ENCODE results near the gene STX8.

STX8 gene

DNA sequence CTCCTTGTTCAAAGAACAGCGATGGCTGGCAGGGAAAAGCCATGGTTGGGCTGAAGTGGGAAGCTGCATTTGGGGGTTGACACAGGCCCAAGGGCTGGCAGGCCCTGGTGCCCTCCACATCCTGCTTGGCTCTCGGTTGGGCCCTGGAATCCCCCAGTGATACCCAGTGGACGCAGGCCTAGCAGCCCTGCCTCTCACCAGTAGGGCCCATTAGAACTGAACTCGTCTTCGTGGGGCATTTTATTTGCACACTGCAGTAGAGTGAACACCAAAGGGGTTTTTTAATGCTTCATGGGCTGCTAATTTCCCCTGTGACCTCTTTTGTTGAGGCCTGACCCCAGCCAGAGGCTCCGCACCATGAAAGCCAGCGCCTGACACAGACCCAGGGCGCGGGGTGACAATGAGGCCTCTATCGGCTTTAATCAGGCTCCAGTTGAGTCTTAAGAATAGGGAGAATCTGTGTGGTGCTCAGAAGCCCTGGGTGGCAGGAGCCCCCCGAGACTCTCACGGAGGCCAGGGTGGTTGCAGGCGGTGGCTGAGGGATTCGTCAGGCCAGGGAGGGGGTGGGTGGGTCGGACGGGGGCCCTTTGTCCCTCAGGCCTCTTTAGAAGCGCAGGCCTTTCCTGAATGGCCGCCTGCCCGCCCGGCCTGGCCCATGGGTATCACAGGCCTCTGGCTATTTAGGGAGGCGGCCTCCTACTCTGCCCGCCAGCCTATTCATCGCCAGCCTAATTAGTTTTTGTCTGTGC lies 355.0 kb downstream of the STX8 start:
- DNase-seq, result no peak

DNA sequence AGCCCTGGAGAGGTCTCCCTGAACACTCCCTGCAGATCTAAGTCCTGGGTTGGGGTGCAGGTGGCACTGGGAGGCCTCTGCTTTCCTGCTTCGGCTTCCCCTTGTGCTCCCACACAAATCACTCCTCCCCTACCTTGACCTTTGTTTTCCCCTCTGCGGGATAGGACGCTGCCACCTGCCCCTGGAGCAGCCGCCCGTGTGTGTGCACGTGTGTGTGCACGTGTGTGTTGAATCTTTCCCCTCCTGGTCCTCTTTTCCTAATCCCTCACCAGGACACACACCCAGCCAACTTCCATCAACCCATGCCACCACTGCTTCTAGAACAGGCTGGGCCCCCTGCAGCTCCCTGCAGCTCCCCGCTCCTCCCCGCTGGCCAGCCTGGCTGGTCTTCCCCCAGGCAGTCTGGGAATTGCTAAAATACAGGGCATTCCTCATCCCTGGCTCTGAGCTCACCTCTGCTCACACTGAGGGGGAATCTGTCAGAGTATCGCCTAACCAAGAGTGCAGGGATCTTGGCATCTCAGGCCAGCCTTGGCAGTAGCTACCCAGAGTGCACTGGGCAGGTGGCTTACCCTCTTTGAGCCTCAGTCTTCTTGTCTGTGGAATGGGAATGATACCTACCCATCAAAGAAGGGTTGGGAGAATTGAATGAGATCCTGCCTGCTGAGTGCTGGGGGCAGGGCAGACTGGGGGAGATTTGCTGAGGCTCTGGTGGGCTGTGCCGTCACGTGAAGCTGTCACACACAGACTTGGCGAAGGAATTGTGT lies 355.8 kb downstream of the STX8 start:
- DNase-seq, result no peak

DNA sequence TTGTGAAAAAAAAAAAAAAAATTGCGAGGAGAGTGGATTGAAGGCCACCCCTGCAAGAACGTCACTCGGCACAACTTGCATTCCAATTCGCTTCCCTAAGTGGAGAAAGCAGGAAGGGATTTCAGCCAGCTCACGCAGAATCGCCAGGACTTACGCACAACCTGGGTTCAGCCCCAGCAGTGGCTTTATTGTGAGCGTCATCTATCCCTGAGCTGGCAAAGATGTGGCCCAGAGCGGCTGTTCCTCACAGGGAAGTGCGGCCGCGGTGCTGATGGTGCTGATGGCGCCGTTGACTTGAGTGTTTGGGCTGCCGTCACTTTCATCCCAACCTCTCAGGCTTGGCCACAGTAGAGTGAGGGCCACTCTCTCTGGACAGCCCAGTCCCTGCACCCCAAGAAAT lies 356.7 kb downstream of the STX8 start:
- no peak for DNase-seq

DNA sequence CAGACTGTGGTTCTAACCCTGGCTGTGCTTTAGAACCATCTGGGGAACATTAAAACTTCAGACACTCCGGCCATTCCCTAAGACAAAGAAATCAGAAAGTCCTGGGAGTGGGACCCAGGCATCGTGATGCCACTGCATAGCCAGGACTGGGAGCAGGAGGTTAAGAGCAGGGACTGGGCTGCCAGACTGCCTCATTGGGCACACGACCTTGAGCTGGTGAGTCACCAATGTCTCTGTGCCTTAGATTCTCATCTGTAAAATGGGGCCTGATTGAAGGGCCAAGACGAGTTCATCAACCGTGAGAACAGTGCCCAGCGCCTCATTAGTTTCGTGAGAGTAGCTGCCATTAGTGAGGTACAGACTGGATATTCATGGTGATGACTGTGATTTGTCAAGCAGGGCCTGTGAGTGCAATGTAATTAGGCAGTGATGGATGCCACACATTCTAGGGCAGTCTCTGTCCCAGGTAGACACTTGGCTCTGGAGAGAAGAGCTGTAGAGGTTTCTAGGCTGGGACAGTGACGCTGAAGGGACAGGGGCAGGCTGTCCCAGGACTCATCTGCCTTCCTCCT lies 357.5 kb downstream of the STX8 start:
- no peak for DNase-seq

DNA sequence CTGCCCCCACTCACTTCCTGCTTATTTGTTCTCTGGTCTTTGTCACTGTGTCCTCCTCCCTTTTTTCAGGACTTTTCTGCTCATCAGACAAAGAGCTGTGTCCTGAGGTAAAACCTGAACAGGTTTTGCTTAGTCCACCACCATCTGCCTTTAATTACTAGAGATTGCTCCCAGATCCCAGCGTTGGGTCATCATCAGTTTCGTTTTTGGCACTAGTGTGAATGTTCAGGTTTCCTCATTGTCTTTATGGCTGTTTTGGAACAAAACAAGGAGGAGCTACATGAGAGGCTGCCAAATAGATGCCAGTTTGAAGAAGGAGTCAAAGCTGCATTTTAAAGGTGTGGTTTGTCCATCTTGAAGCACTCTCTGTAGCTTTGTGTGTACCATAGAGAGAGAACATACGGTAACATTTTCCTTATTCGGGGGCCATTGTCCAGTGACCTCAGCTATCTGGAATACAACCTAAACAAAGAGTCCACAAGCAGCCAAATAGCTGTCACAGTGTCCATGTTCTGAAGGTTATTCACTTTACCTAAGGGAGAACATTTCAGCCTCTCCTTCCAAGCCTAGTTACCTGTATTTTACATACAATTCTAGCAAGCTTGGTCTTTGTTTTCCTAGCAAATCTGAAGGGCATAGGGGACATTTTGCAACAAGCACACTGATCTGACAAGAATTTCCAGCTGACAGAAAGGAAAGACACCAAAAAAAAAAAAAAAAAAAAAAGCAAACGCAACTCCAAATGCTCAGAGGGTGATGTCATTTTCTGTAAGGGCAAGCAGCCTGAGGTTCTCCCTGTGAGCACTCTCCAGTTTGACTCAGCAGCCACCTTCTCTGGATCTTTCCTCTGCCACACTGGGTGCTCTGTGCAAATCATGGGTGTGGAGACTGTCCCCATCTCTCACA lies 358.2 kb downstream of the STX8 start:
- DNase-seq, result no peak

DNA sequence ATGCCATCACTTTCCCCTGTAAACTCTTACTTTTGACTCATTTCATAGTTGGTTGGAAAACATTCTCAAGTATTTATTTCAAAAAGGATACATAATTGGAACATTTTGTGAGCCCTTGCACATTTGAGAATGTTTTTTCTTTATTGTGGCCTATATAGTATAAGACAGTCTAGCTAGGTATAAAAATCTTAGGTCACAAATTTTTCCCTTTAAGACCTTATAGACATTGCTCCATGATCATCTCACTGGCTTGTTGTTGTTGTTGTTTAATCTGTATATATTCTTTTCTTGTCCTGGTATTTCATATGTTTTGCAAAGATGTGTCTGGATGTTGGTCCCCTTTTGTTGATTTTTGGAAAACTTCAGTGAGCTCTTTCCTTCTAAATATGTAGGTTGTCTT lies 360.2 kb downstream of the STX8 start:
- DNase-seq, result no peak

DNA sequence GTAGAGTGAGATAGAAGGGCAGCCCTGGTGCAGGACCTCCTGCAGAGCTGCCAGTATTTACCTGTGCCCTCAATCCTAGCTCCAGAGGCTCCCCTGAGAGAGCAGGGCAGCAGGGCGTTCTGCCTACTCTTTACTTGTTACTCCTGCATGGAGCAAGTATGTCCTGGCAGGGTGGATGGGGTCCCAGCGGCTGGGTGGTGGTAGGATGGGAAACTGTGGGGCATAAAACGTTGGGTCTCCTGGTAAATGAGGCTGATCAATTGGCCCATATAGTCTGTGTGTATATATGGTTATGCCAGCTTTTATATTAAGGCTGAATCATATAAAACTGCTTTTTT lies 362.3 kb downstream of the STX8 start:
- DNase-seq, result no peak

DNA sequence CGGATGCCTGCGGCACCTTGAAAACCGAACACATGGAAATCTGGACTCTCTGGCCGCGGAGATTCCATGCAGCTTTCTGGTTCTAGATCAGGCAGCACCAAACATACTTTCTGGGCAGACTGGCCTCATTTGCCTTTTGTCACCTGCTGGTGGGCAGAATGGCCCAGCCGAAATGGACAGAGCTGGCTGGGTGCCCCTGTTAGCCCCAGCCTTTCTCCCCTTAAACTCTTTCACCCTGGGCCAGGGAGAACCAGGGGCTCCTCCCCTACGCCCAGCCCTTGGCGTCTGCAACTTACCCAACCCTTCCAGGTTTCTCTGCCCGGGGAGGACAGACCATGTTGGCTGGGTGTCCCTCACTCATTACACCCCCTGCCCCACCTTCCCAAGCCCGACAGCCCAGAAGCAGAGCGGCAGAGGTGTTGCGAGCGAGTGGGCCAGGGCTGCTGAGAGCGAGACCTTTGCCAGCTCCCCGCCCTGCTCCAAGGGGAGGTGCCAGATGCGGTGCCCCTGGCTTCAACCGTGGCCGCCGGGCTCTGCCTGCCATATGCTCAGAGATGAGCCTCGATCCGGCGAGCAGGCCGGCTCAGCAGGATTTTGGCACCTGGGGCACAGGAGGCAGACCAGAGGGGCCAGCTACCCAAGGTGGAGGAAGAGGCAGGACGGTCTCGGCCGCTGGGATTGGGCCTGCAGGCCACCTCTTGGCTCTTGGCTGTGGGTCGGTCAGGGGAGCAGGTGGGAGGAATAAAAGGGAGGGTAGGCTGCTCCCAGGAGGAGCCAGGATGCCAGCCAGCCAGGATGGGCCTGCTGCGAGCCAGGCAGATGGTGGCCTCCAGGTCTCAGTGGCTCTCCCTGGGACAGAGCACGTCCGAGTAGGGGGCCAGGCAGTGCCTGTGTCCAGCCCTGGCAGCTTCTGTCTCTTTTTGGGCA lies 363.0 kb downstream of the STX8 start:
- DNase-seq, result no peak

DNA sequence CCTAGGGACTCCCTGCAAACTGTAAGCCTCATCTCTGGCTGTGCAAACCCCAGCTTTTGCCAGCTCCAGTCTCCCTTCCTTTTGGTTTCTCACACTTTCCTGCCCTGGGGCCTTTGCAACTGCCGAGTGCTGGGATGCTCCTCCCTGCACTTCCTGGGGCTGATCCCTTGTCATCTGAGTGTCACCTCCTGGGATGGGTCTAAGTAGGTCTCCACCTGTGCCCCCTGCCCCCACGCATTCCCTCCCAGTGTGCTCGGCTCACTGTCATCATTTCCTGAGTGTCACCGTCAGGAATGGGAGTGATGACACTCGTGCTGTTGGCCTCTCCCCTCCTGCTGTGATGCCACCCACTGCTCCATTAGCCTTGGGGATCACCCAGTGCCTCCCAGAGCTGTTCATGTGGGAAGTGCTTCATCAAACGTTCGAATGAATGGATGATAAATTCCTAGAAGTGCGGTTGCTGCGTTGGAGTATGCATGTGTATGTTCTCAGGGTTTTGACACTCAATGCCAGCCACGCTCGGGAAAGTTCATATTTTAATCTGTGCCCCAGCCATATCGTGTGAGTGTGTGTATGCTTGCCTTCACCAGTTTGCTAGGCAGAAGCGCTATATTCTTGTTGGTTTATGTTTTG lies 364.4 kb downstream of the STX8 start:
- no peak for DNase-seq

DNA sequence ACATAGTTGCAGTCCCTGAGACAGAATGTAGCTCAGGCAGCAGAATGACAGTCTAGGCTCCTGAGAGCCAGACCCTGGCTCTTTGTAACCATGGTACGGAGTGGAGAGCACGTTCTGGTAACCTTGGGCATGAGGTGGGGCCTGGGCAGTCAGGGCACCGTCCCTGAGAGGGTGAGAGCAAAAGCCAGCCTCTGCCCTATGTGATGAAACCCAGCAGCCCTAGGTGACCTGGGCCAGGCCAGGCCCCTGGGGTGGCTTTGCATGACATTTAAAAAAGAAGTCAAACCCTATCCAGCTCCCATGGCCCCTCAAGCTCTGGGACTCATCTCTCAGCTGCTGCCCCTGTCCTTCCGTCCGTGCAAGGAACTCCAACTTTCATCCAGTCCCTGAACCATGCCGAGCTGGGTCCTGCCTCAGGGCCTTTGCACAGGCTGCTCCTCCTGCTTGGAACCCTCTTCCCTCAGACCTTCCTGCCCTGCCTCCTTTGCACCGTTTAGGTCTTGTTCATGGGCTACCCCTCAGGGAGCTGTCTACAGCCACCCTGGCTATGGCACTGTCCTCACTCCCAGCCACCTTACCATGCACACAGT lies 365.7 kb downstream of the STX8 start:
- no peak for DNase-seq

DNA sequence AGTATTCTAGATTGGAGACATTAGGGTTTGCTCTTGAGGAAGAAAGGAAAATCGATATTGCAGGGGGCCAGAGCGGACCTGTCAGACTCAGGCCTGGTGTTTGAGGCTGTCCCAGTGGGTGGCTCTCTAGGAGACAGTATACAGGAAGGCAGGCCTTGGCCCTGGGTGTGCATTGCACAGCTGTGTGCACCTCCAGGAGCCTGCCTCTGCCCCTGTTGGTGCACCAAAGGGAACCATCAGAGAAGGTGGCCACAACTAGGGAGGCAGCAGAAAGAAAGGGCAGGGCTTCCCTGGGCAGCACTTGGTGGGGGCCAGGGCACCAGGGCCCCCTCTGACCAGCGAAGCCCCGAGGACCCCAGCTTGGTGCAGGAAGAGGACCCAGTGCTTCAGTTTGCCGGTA lies 366.3 kb downstream of the STX8 start:
- no peak for DNase-seq

DNA sequence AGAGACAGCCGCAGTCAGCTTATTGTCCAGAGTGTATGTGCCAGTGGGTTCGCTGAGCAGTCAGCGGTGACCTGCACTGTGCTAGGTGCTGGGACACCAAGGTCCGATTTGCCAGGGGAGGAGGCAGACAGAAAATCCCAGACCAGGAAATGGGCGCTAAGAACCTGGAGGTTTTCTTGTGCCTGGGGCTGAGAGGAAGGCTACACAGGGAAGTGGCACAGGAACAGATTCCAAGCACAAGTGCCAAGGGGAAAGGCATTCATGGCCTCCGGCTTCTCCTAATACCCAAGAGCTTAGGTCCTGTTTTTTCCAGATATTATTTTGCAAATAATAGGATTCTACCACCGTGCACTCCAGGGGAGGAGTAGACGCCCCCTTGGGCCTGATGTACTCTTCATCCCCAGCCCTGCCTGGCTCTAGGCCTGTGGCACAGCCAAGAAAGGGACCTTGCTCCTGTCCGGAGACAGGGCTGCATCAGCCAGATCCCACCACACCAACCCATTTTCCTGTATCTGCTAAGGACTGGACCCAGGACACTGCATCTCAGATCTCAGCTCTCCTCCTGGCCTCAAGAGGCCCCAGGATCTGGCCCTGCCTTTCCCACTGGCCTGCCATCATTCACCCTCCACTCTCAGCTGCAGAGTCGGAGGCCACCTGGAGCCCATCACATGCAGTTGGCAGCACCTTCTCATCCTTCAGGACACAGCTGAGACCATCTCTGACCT lies 367.1 kb downstream of the STX8 start:
- DNase-seq, result no peak

DNA sequence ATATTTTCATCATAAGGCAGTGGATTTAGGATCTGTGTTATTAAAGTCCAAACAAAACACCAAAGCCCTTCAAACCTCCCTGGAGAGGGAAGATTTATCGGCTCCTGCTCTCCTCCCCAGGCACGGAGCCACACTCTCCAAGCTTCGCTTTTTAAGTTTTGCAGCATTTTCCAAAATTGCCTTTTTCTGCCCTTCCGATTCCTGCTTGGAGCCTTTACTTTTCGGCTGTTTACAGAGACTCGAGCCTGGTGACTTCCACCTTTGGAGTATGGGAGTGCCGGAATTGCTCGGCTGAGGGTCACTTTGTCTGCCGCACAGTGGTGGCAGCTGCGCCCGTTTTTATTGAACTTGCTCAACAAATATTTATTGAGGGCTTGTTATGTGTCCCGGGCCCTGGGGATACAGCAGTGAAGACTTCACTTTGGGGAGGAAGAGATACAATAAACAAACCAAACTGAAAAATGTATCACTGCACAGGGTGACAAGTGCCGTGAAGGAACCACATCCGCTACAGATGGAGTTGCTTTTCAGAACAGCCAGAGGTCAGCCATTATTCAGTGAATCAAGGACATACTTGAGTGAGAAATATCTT lies 368.8 kb downstream of the STX8 start:
- DNase-seq, result no peak

DNA sequence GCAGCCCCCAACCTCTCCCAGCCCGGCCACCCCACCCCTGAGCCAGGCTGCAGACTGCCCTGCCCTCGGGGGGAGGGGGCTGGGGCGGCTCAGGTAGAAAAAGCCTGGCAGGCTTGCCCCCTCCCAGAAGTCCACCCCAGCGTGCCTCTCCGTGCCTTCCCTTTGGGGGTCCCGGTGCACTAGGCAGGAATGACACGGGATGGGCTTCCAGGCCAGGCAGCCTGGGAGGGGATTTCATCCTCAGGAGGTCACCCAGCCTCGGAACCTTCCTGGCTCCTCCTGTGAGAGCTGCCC lies 369.3 kb downstream of the STX8 start:
- no peak for DNase-seq

DNA sequence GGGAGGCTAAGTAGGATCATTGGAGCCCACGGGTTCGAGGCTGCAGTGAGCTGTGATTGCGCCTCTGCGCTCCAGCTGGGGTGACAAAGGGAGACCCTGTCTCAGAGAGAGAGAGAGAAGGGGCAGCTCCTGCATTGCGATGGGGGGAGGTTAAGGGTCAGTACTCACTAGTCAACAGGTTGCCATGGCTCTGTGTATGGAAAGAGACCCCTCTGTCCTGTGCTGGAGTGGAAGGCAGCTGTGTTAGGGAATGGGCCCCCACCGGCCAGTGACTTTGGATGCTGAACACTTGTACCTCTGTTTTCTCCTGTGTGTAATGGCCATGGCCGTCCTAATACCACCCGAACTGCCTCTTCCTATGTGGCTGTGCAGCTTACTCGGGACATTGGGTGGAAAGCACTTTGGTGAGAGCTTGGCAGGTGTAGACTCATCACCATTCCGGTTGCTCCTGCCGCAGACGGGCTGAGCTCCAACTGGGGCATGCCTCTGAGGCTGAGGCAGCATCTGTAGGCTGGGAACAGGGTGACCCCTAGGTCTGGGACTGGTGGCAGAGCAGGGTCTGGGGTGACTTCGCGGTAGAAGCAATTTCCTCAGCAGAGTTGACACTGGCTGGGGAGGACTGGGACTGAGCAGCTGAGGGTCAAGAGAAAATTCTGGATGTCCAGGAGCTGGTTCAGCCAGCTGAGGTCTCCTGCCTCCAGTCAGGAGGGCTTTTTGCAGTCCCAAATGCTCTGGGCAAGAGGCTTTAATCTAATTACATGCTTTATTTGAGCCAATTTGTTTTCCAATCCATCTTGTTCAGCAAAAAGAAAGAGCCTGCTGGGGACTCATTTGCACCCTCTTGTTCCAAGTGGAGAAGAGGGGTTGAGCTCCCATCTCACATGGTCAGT lies 369.9 kb downstream of the STX8 start:
- no peak for DNase-seq

DNA sequence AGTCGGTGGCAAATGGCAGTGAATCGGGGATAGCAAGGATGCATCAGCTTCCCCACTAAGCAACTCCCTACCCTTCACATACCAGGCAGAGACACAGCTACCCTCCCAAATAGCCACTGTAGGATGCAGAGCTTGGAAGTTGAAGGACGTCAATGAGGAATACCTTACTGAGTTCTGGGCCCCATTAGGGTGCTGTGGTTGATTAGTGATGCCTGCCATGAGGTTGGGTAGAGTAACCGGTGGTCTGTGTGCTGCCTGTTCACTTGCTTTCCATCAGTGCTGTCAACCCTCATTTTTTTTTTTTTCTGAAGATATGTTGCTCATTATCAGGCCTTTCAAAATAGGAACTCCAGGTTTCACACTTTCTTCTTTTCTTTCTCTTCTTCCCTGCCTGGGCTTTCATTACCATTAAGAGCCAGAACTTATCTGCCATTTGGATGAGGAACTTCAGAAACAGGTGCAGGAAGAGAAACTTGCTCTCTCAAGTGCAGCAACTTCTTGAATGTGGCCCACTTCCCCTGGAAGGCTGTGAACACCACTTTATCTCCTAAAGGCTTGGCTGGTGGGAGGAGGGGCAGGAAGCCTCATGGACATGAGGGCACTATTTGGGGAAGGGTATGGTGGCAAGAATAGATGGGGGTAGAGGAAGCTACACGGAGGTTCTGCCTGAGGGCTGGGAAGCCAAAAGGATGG lies 370.8 kb downstream of the STX8 start:
- no peak for DNase-seq

DNA sequence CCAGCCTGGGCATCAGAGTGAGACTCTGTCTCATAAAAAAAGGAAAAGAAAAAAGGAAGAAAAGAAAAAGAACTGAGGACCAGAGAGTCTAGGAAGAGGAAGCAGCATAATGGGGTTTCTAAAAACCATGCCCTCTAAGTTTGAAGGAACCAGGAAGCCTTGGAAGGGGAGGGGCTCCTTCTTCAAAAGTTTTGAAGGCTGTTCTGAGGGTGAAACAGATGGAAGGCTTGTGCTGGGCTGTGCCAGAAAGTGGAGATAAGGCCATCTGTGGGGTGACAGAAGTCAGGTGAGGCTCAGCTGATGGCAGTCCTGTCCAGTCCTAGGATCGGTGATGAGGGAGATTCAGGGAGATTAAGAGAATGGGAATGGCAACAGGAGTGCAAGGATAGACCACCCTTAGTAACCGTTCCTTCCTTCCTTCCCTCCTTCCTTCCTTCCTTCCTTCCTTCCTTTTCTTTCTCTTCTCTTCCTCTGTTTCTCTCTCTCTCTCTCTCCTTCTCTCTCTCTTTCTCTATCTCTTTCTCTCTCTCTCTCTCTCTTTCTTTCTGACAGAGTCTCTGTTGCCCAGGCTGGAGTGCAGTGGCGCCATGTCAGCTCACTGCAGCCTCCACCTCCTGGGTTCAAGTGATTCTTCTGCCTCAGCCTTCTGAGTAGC lies 371.7 kb downstream of the STX8 start:
- DNase-seq, result no peak

DNA sequence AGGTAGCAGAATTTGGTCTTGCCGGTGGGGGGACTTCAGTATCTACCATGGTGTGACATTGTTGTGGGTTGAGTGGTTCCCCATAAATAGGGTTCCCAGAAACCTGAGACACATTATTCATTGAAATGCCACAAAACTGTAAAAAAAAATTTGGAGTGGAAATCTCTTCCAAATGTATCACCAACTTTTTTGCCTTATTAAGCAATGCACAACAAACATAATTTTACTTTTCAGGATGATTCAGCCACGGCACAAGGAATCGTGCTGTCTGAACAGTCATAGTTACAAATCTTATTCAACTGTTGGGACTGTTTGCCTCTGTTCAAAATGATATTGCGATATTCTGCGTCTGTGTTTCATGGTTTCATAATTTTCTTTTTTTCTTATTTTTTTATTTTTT lies 373.1 kb downstream of the STX8 start:
- no peak for DNase-seq
